C4-2B (cell line): ENCODE data around the gene GATA2.

Source experiments
- ZFX ChIP-seq: fragments of 450-650 bp; IDR thresholded peaks from 2 replicates; pipeline ENCODE4 v1.6.1; 2017
- TF ChIP-seq, protein P1 (sequence below): fragments of 450-650 bp; conservative IDR thresholded peaks from 2 replicates; pipeline ENCODE4 v1.5.1; 2017; ENCODE audit warnings: mild to moderate bottlenecking

DNA sequence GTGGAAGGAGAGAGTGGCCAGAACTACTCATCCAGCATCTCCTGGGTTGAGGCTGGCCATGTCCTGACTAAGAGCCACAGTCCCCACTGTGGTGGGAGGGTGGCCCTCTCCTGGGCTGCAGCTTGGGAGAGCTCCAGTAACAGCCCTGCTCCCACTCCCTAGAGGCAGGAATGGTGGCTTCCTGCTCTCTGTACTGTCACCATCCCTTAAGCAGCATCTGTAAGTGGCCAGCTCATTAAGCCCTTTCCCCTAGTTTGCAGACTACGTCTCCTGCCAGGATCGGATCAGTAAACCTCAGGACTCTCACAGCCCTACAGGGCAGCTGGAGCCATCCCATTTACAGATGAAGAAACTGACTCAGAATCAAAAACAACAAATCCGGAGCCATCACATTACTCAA, 56.8 kb downstream of the GATA2 start:
- TF ChIP-seq, protein P1, sequence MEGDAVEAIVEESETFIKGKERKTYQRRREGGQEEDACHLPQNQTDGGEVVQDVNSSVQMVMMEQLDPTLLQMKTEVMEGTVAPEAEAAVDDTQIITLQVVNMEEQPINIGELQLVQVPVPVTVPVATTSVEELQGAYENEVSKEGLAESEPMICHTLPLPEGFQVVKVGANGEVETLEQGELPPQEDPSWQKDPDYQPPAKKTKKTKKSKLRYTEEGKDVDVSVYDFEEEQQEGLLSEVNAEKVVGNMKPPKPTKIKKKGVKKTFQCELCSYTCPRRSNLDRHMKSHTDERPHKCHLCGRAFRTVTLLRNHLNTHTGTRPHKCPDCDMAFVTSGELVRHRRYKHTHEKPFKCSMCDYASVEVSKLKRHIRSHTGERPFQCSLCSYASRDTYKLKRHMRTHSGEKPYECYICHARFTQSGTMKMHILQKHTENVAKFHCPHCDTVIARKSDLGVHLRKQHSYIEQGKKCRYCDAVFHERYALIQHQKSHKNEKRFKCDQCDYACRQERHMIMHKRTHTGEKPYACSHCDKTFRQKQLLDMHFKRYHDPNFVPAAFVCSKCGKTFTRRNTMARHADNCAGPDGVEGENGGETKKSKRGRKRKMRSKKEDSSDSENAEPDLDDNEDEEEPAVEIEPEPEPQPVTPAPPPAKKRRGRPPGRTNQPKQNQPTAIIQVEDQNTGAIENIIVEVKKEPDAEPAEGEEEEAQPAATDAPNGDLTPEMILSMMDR: no peak
- no peak for TF ChIP-seq ZFX
